Fibroblast of pulmonary artery (primary cell): ENCODE measurements around the gene NCK2.

Experiments used
- DNase-seq: peaks from one replicate; pipeline ENCODE4 v3.0.0-alpha.2; 2010; ENCODE audit warnings: low read depth
- H3K4me3 ChIP-seq: replicated peaks from 2 replicates; pipeline ENCODE4 v1.5.1; 2011; ENCODE audit warnings: low read depth, mild to moderate bottlenecking, control low read depth, low read length, moderate library complexity
- CTCF ChIP-seq: IDR thresholded peaks from 2 replicates; pipeline ENCODE4 v1.5.1; 2011; ENCODE audit warnings: mild to moderate bottlenecking, control low read depth, low read length, inconsistent platforms; ENCODE audit errors: missing control alignments

The NCK2 gene

GRCh38 chr2:105744909-105745853 lies at the start of gene NCK2:
Gene NCK2, plus strand, starts transcription at chr2:105744912. Its CDS starts 110,152 bp downstream, at chr2:105855064.
- peak within 1 kb of the TSS; percentile 78 for H3K4me3 ChIP-seq
- TF ChIP-seq CTCF = no peak
- DNase-seq = peak; percentile 33

GRCh38 chr2:105697781-105698449 lies 46.8 kb upstream of the NCK2 start:
- no peak overlapping the region for H3K4me3 ChIP-seq
- DNase-seq = peak; percentile 27
- TF ChIP-seq CTCF = no peak

GRCh38 chr2:105698820-105699219 lies 45.9 kb upstream of the NCK2 start:
- no peak for TF ChIP-seq CTCF
- no peak overlapping the region for H3K4me3 ChIP-seq
- no peak for DNase-seq

GRCh38 chr2:105701042-105701441 lies 43.7 kb upstream of the NCK2 start:
- no peak for DNase-seq
- TF ChIP-seq CTCF = no peak
- no peak overlapping the region for H3K4me3 ChIP-seq

GRCh38 chr2:105708697-105709096 lies 36.0 kb upstream of the NCK2 start:
- no peak overlapping the region for H3K4me3 ChIP-seq
- no peak for TF ChIP-seq CTCF
- DNase-seq = no peak

GRCh38 chr2:105711394-105711793 lies 33.3 kb upstream of the NCK2 start:
- no peak for TF ChIP-seq CTCF
- DNase-seq = no peak
- H3K4me3 ChIP-seq = no peak overlapping the region
